ENCODE data around the gene BMPR1A. TPM values are rescaled to one million over a fixed set of nuclear protein-coding genes. Genes with fewer than 3 reads are reported as not detected.

Gene BMPR1A
- total RNA-seq, 2 donors from 2014 or later, result 46.2 to 56.8 TPM

Other genes starting within 250 kb of the BMPR1A start
- 10 to 100 TPM; 20.4 to 25.1 TPM for gene WAPL, start 234.8 kb upstream of the BMPR1A start, total RNA-seq
- gene OPN4, start 102.1 kb upstream of the BMPR1A start, total RNA-seq, result under 1 TPM; 0.12 to 0.18 TPM
- gene LDB3, start 88.1 kb upstream of the BMPR1A start, total RNA-seq, result 100 to 1,000 TPM; 585 to 779 TPM
- 10 to 100 TPM; 38.6 to 62.1 TPM for gene MMRN2, start 201.0 kb downstream of the BMPR1A start, total RNA-seq
- 10 to 100 TPM; 27.8 to 51.0 TPM for gene SNCG, start 202.0 kb downstream of the BMPR1A start, total RNA-seq
- gene ADIRF, start 211.9 kb downstream of the BMPR1A start, total RNA-seq, result 100 to 1,000 TPM; 143 to 269 TPM